ENCODE measurements around the gene NELFB. TPM values are rescaled to one million over a fixed set of nuclear protein-coding genes. Genes with fewer than 3 reads are reported as not detected.
A peak's percentile ranks its signal among the peaks of the same experiment; 100 is the strongest.

NELFB gene
- total and polyA plus RNA-seq, 9 of the 15 experiments (the other 6 are each of a cell fraction or from before 2014, with no cell fraction given), result 0.24 to 84.0 (median 29.7) TPM

GRCh38 chr9:137244486-137245449 is 10.4 kb upstream of the NELFB start (continued):
- TF ChIP-seq E4F1 (CRISPR knock-in tag; IDR thresholded peaks at IDR 0.05; ENCODE audit: borderline replicate concordance) (no peak), IRF2 (CRISPR knock-in tag; IDR thresholded peaks at IDR 0.05) (peak; percentile 46; the same call in 1 of the 2 replicates), E2F8 (IDR thresholded peaks at IDR 0.05; ENCODE audit: low read depth, partially characterized antibody) (no peak), TRIM24 (IDR thresholded peaks at IDR 0.05) (no peak), KLF1 (tag; IDR thresholded peaks at IDR 0.05) (no peak), CCNT2 (IDR thresholded peaks at IDR 0.05; ENCODE audit: borderline replicate concordance, extremely low read depth, insufficient read length, low read depth, low read length) (no peak), SP2 (IDR thresholded peaks at IDR 0.05; ENCODE audit: extremely low read depth, low read depth, low read length, poor library complexity, severe bottlenecking) (no peak), DMBX1 (CRISPR knock-in tag; IDR thresholded peaks at IDR 0.05; ENCODE audit: borderline replicate concordance) (no peak), MIER1 (IDR thresholded peaks at IDR 0.05; ENCODE audit: low read depth) (no peak), ZNF57 (CRISPR knock-in tag; IDR thresholded peaks at IDR 0.05) (no peak), TBL1XR1 (IDR thresholded peaks at IDR 0.05; ENCODE audit: low read length in 2 of 2) (no peak), SRSF3 (IDR thresholded peaks at IDR 0.05; ENCODE audit: insufficient read depth, low read length) (no peak), SUPT5H (IDR thresholded peaks at IDR 0.05) (no peak), FOS (IDR thresholded peaks at IDR 0.05; ENCODE audit: extremely low read depth, insufficient read length) (no peak), FOXJ3 (CRISPR knock-in tag; IDR thresholded peaks at IDR 0.05) (no peak), PREB (CRISPR knock-in tag; IDR thresholded peaks at IDR 0.05) (0 out of 2 replicates have a peak, but pooled peaks have one; percentile 26)
